Measurements from ENCODE around the gene SWSAP1.

GRCh38 chr19:11338569-11339253 is 35.8 kb upstream of the SWSAP1 start:
- TF ChIP-seq EZH2phosphoT487 (IDR thresholded peaks at IDR 0.05; ENCODE audit: borderline replicate concordance) = no peak
- TF ChIP-seq CTCF (IDR thresholded peaks at IDR 0.05 in 2 of 3, conservative IDR thresholded peaks at IDR 0.05 in 1 of 3; ENCODE audit: borderline replicate concordance in 1 of 3, insufficient read depth in 1 of 3, low read depth in 2 of 3, low read length in 2 of 3) = no peak
- no peak for TF ChIP-seq REST (IDR thresholded peaks at IDR 0.05; ENCODE audit: low read depth)
- TF ChIP-seq POLR2A (IDR thresholded peaks at IDR 0.05; ENCODE audit: borderline replicate concordance, extremely low read depth, insufficient read depth, insufficient read length) = no peak
- no peak for TF ChIP-seq POLR2AphosphoS5 (IDR thresholded peaks at IDR 0.05; ENCODE audit: low read depth, low read length)
- TF ChIP-seq RAD21 (IDR thresholded peaks at IDR 0.05; ENCODE audit: low read depth) = no peak
- no peak for TF ChIP-seq EGR1 (IDR thresholded peaks at IDR 0.05; ENCODE audit: low read depth)
- TF ChIP-seq SIN3A (IDR thresholded peaks at IDR 0.05; ENCODE audit: low read depth) = no peak
- TF ChIP-seq EZH2 (IDR thresholded peaks at IDR 0.05) = no peak
- no peak for TF ChIP-seq YY1 (IDR thresholded peaks at IDR 0.05; ENCODE audit: extremely low read depth, insufficient replicate concordance, low read depth, low read length)
- no peak for TF ChIP-seq SRF (IDR thresholded peaks at IDR 0.05; ENCODE audit: low read depth)
- TF ChIP-seq MAX (IDR thresholded peaks at IDR 0.05) = no peak
- no peak for TF ChIP-seq SP1 (IDR thresholded peaks at IDR 0.05; ENCODE audit: low read depth)
- no peak for TF ChIP-seq ELF1 (IDR thresholded peaks at IDR 0.05; ENCODE audit: borderline replicate concordance, low read depth)
